Measurements from ENCODE around the gene FANK1. TPM values are rescaled to one million over a fixed set of nuclear protein-coding genes. Genes with fewer than 3 reads are reported as not detected.
"Not testable (repeated sequence)": the region's sequence is repeated elsewhere in the genome, so short reads cannot be mapped to it uniquely, and the experiment has no call there.

FANK1 gene
- total and polyA plus RNA-seq, 2 donors (not counting 1 experiment from before 2014, with no cell fraction given), result 0.13 TPM; not detected in 1

GRCh38 chr10:125886914-125887512 lies 9.4 kb upstream of the FANK1 start:
- no peak overlapping the region for H3K4me3 Mint-ChIP-seq

GRCh38 chr10:125889441-125889840 lies 6.9 kb upstream of the FANK1 start:
- H3K9me3 Mint-ChIP-seq (ENCODE audit: insufficient read depth); H3K36me3 ChIP-seq (replicated peaks in 1 of 2; ENCODE audit: control extremely low read depth in 1 of 2, control insufficient read depth in 1 of 2, extremely low read depth in 1 of 2, insufficient read depth in 2 of 2, low read length in 1 of 2); H2AFZ ChIP-seq (ENCODE audit: insufficient read depth, low read depth, low read length, poor library complexity, severe bottlenecking); H3K27ac ChIP-seq (ENCODE audit: low read length in 2 of 2); ATAC-seq (ENCODE audit: low read depth); H3K4me3 ChIP-seq (ENCODE audit: control extremely low read depth in 1 of 5, extremely low read depth in 1 of 5, insufficient read depth in 1 of 5, low read depth in 2 of 5, low read length in 4 of 5); H3K9me3 ChIP-seq (ENCODE audit: control extremely low read depth in 1 of 3, control insufficient read depth in 2 of 3, insufficient read depth in 1 of 3, low read length in 2 of 3); CTCF ChIA-PET; H3K79me2 ChIP-seq (ENCODE audit: control insufficient read depth, insufficient read depth, low read length); H3K9ac ChIP-seq (ENCODE audit: low read length); H3K4me2 ChIP-seq (replicated peaks; ENCODE audit: low read depth, low read length, poor library complexity, severe bottlenecking); H3K4me1 Mint-ChIP-seq; H3K27me3 ChIP-seq (replicated peaks in 1 of 4; ENCODE audit: control extremely low read depth in 1 of 4, control insufficient read depth in 3 of 4, insufficient read depth in 4 of 4, low read length in 3 of 4); DNase-seq; H4K20me1 ChIP-seq (ENCODE audit: control insufficient read depth, insufficient read depth, low read length, poor library complexity, severe bottlenecking); intact Hi-C loops (cut with micrococcal nuclease); POLR2A ChIA-PET; H3K4me1 ChIP-seq (ENCODE audit: control insufficient read depth in 2 of 2, insufficient read depth in 2 of 2, low read length in 2 of 2); H3K4me3 Mint-ChIP-seq; H3K27me3 Mint-ChIP-seq; H3K27ac Mint-ChIP-seq: not testable (repeated sequence)
- WGBS (ENCODE audit: insufficient coverage), result 100% methylated on average over 1 of the region's 4 CpGs

More at GRCh38 chr10:125886914-125887512, 9.4 kb upstream of the FANK1 start:
- Histone ChIP-seq H3K27me3 (replicated peaks in 1 of 4; ENCODE audit: control extremely low read depth in 1 of 4, control insufficient read depth in 3 of 4, insufficient read depth in 4 of 4, low read length in 3 of 4) (no peaks in the 10 kb centered on the region), H3K79me2 (ENCODE audit: control insufficient read depth, insufficient read depth, low read length) (no peaks in the 10 kb centered on the region), H4K20me1 (ENCODE audit: control insufficient read depth, insufficient read depth, low read length, poor library complexity, severe bottlenecking) (no peaks in the 10 kb centered on the region), H3K4me1 (ENCODE audit: control insufficient read depth in 2 of 2, insufficient read depth in 2 of 2, low read length in 2 of 2) (no peaks in the 10 kb centered on the region), H2AFZ (ENCODE audit: insufficient read depth, low read depth, low read length, poor library complexity, severe bottlenecking) (no peak overlapping the region), H3K4me3 (ENCODE audit: control extremely low read depth in 1 of 5, extremely low read depth in 1 of 5, insufficient read depth in 1 of 5, low read depth in 2 of 5, low read length in 4 of 5) (no peak overlapping the region), H3K9ac (ENCODE audit: low read length) (no peak overlapping the region), H3K4me2 (replicated peaks; ENCODE audit: low read depth, low read length, poor library complexity, severe bottlenecking) (no peak overlapping the region), H3K27ac (ENCODE audit: low read length in 2 of 2) (no peak overlapping the region), H3K9me3 (ENCODE audit: control extremely low read depth in 1 of 3, control insufficient read depth in 2 of 3, insufficient read depth in 1 of 3, low read length in 2 of 3) (no peaks in the 10 kb centered on the region), H3K36me3 (replicated peaks in 1 of 2; ENCODE audit: control extremely low read depth in 1 of 2, control insufficient read depth in 1 of 2, extremely low read depth in 1 of 2, insufficient read depth in 2 of 2, low read length in 1 of 2) (peaks cover 0 to 5% of the 10 kb centered on the region in 2 experiments)
- ChIA-PET CTCF (no interaction called here), POLR2A (no interaction called here)
- Mint-ChIP-seq H3K9me3 (ENCODE audit: insufficient read depth) (no peaks in the 10 kb centered on the region), H3K4me1 (no peaks in the 10 kb centered on the region), H3K27me3 (no peaks in the 10 kb centered on the region), H3K27ac (no peak overlapping the region)
- no peak for DNase-seq
- TF ChIP-seq CTCF (IDR thresholded peaks at IDR 0.05), result no peak
- no peak for ATAC-seq (ENCODE audit: low read depth)
- intact Hi-C loops (cut with micrococcal nuclease), result no loop called here
- 80% methylated on average over 1 of the region's 3 CpGs for WGBS (ENCODE audit: insufficient coverage)

- H3K27ac Mint-ChIP-seq, result not testable (repeated sequence)
Measured at GRCh38 chr10:125892402-125892801, 4.0 kb upstream of the FANK1 start.

More at GRCh38 chr10:125892402-125892801, 4.0 kb upstream of the FANK1 start:
- H3K4me3 ChIP-seq (ENCODE audit: control extremely low read depth in 1 of 5, extremely low read depth in 1 of 5, insufficient read depth in 1 of 5, low read depth in 2 of 5, low read length in 4 of 5); H4K20me1 ChIP-seq (ENCODE audit: control insufficient read depth, insufficient read depth, low read length, poor library complexity, severe bottlenecking); H3K27ac ChIP-seq (ENCODE audit: low read length in 2 of 2); POLR2A ChIA-PET; H3K4me1 ChIP-seq (ENCODE audit: control insufficient read depth in 2 of 2, insufficient read depth in 2 of 2, low read length in 2 of 2); DNase-seq; ATAC-seq (ENCODE audit: low read depth); H3K27me3 ChIP-seq (replicated peaks in 1 of 4; ENCODE audit: control extremely low read depth in 1 of 4, control insufficient read depth in 3 of 4, insufficient read depth in 4 of 4, low read length in 3 of 4); H3K9ac ChIP-seq (ENCODE audit: low read length); H3K4me3 Mint-ChIP-seq; H3K79me2 ChIP-seq (ENCODE audit: control insufficient read depth, insufficient read depth, low read length); H2AFZ ChIP-seq (ENCODE audit: insufficient read depth, low read depth, low read length, poor library complexity, severe bottlenecking); intact Hi-C loops (cut with micrococcal nuclease); H3K36me3 ChIP-seq (replicated peaks in 1 of 2; ENCODE audit: control extremely low read depth in 1 of 2, control insufficient read depth in 1 of 2, extremely low read depth in 1 of 2, insufficient read depth in 2 of 2, low read length in 1 of 2); H3K27me3 Mint-ChIP-seq; CTCF ChIA-PET; H3K4me2 ChIP-seq (replicated peaks; ENCODE audit: low read depth, low read length, poor library complexity, severe bottlenecking); H3K9me3 ChIP-seq (ENCODE audit: control extremely low read depth in 1 of 3, control insufficient read depth in 2 of 3, insufficient read depth in 1 of 3, low read length in 2 of 3); H3K9me3 Mint-ChIP-seq (ENCODE audit: insufficient read depth): not testable (repeated sequence)
- peaks cover 17% of the 10 kb centered on the region for H3K4me1 Mint-ChIP-seq
- 72% methylated on average over 4 of the region's 5 CpGs for whole genome bisulfite sequencing (ENCODE audit: insufficient coverage)
